BLaER1 treated with 17β-estradiol and CSF1 and Interleukin-3, amounts not matched to agents 10 nM and 100 nM (cell line): Measurements from ENCODE around the gene RNASEL.

Experiments
- H3K27ac ChIP-seq, 11 experiments: shearing (Covaris generic); formaldehyde crosslinking; 2 replicates each; pipeline ENCODE4 v1.8.1; 2022
- H3K27me3 ChIP-seq, 11 experiments: shearing (Covaris generic); formaldehyde crosslinking; 2 replicates each; pipeline ENCODE4 v1.8.1; 2022
- H3K36me3 ChIP-seq, 11 experiments: shearing (Covaris generic); formaldehyde crosslinking; 2 replicates each; pipeline ENCODE4 v1.8.1; 2022
- H3K4me1 ChIP-seq, 10 experiments: shearing (Covaris generic); formaldehyde crosslinking; 2 replicates each; pipeline ENCODE4 v1.8.1; 2022
- H3K4me2 ChIP-seq, 11 experiments: shearing (Covaris generic); formaldehyde crosslinking; 2 replicates each; pipeline ENCODE4 v1.8.1; 2022
- H3K4me3 ChIP-seq, 10 experiments: shearing (Covaris generic); formaldehyde crosslinking; 2 replicates each; pipeline ENCODE4 v1.8.1; 2022
- H3K9ac ChIP-seq, 11 experiments: shearing (Covaris generic); formaldehyde crosslinking; 2 replicates each; pipeline ENCODE4 v1.8.1; 2022
- H3K9me3 ChIP-seq, 11 experiments: shearing (Covaris generic); formaldehyde crosslinking; replicated peaks in 1 of 11; 2 replicates each; pipeline ENCODE4 v1.8.1; 2022
- H4K20me1 ChIP-seq, 11 experiments: shearing (Covaris generic); formaldehyde crosslinking; 2 replicates each; pipeline ENCODE4 v1.8.1; 2022
- Cebpa-rat ChIP-seq, 11 experiments: shearing (Covaris generic); IDR thresholded peaks; 2 replicates each; pipeline ENCODE4 v1.8.1; 2022

Gene RNASEL

GRCh38 chr1:182617014-182617429 lies 28.0 kb upstream of the RNASEL start:
- Histone ChIP-seq H3K9ac (peak overlapping the region in 9 of 11 experiments; percentile 79 to 90 (median 85); a peak in 15 of 22 replicates), H3K4me3 (no peak overlapping the region), H3K4me1 (peaks cover 83 to 97% (median 90%) of the 10 kb centered on the region in 10 experiments), H3K9me3 (peaks cover 0 to 17% (median 9%) of the 10 kb centered on the region in 11 experiments; a peak in 16 of 22 replicates), H3K36me3 (no peaks in the 10 kb centered on the region), H4K20me1 (no peaks in the 10 kb centered on the region), H3K27me3 (no peaks in the 10 kb centered on the region), H3K27ac (peak overlapping the region in 9 of 11 experiments; percentile 88 to 97 (median 93); a peak in 18 of 22 replicates), H3K4me2 (peak overlapping the region; percentile 85 to 98 (median 91))
- no peak for TF ChIP-seq Cebpa-rat (IDR thresholded peaks at IDR 0.05)

- no peaks in the 10 kb centered on the region for H4K20me1 ChIP-seq
- H3K9me3 ChIP-seq: peaks cover 0 to 15% (median 9%) of the 10 kb centered on the region in 11 experiments; a peak in 16 of 22 replicates
- peak in 9 of 11 experiments; percentile 67 to 99 (median 88); a peak in 17 of 22 replicates for TF ChIP-seq Cebpa-rat (IDR thresholded peaks at IDR 0.05)
- no peaks in the 10 kb centered on the region for H3K27me3 ChIP-seq
- H3K36me3 ChIP-seq: no peaks in the 10 kb centered on the region
- H3K4me3 ChIP-seq: peak overlapping the region in 9 of 10 experiments; percentile 40 to 68 (median 56); a peak in 12 of 20 replicates
- H3K27ac ChIP-seq: peak overlapping the region; percentile 88 to 97 (median 93); a peak in 21 of 22 replicates
- H3K9ac ChIP-seq: peak overlapping the region; percentile 79 to 90 (median 86); a peak in 21 of 22 replicates
- peaks cover 83 to 97% (median 90%) of the 10 kb centered on the region in 10 experiments for H3K4me1 ChIP-seq
- H3K4me2 ChIP-seq: peak overlapping the region; percentile 85 to 98 (median 91)
Measured at GRCh38 chr1:182616130-182617013, 27.3 kb upstream of the RNASEL start.

GRCh38 chr1:182615468-182616129 lies 26.5 kb upstream of the RNASEL start:
- Histone ChIP-seq H3K4me3 (peak overlapping the region; percentile 40 to 68 (median 56)), H3K4me1 (peaks cover 82 to 97% (median 90%) of the 10 kb centered on the region in 10 experiments), H4K20me1 (no peaks in the 10 kb centered on the region), H3K9me3 (peaks cover 0 to 7% (median 3%) of the 10 kb centered on the region in 11 experiments; a peak in 16 of 22 replicates), H3K27me3 (no peaks in the 10 kb centered on the region), H3K9ac (peak overlapping the region; percentile 79 to 90 (median 86)), H3K4me2 (peak overlapping the region; percentile 85 to 98 (median 91)), H3K36me3 (no peaks in the 10 kb centered on the region), H3K27ac (peak overlapping the region; percentile 88 to 97 (median 93))
- no peak for TF ChIP-seq Cebpa-rat (IDR thresholded peaks at IDR 0.05)

GRCh38 chr1:182614796-182615454 lies 25.9 kb upstream of the RNASEL start:
- no peak for TF ChIP-seq Cebpa-rat (IDR thresholded peaks at IDR 0.05)
- Histone ChIP-seq H3K9ac (peak overlapping the region; percentile 79 to 90 (median 86)), H3K27me3 (no peaks in the 10 kb centered on the region), H3K27ac (peak overlapping the region; percentile 88 to 97 (median 93)), H3K4me2 (peak overlapping the region; percentile 85 to 98 (median 91)), H3K36me3 (no peaks in the 10 kb centered on the region), H4K20me1 (no peaks in the 10 kb centered on the region), H3K4me1 (peaks cover 82 to 92% (median 90%) of the 10 kb centered on the region in 10 experiments), H3K4me3 (peak overlapping the region; percentile 40 to 68 (median 56)), H3K9me3 (peaks cover 0 to under 1% (median 0%) of the 10 kb centered on the region in 11 experiments; a peak in 3 of 22 replicates)

- no peaks in the 10 kb centered on the region for H4K20me1 ChIP-seq
- H3K27ac ChIP-seq: peak overlapping the region in 2 of 11 experiments; percentile 8 to 96; a peak in 2 of 22 replicates
- H3K27me3 ChIP-seq: no peaks in the 10 kb centered on the region
- H3K36me3 ChIP-seq: no peaks in the 10 kb centered on the region
- no peak overlapping the region for H3K9ac ChIP-seq
- H3K4me1 ChIP-seq: peaks cover 76 to 90% (median 85%) of the 10 kb centered on the region in 10 experiments
- H3K4me3 ChIP-seq: no peak overlapping the region
- no peak for TF ChIP-seq Cebpa-rat (IDR thresholded peaks at IDR 0.05)
- peak overlapping the region; percentile 85 to 98 (median 91) for H3K4me2 ChIP-seq
- no peaks in the 10 kb centered on the region for H3K9me3 ChIP-seq
Measured at GRCh38 chr1:182611787-182612186, 22.7 kb upstream of the RNASEL start.

- no peak for TF ChIP-seq Cebpa-rat (IDR thresholded peaks at IDR 0.05)
- Histone ChIP-seq H3K27me3 (no peaks in the 10 kb centered on the region), H3K9me3 (no peaks in the 10 kb centered on the region), H3K9ac (no peak overlapping the region), H3K36me3 (no peaks in the 10 kb centered on the region), H3K4me1 (peaks cover 76 to 89% (median 85%) of the 10 kb centered on the region in 10 experiments), H4K20me1 (no peaks in the 10 kb centered on the region), H3K4me3 (no peak overlapping the region), H3K4me2 (peak overlapping the region; percentile 85 to 98 (median 91)), H3K27ac (peak overlapping the region in 1 of 11 experiments; percentile 8; a peak in 2 of 22 replicates)
Measured at GRCh38 chr1:182611326-182611725, 22.3 kb upstream of the RNASEL start.

GRCh38 chr1:182610606-182611194 lies 21.6 kb upstream of the RNASEL start:
- no peaks in the 10 kb centered on the region for H4K20me1 ChIP-seq
- H3K27ac ChIP-seq: 0 out of 22 replicates have a peak overlapping the region, but pooled peaks of 1 of the 11 experiments have one; percentile 8
- no peaks in the 10 kb centered on the region for H3K9me3 ChIP-seq
- H3K9ac ChIP-seq: no peak overlapping the region
- peaks cover 71 to 83% (median 79%) of the 10 kb centered on the region in 10 experiments for H3K4me1 ChIP-seq
- peak overlapping the region; percentile 28 to 98 (median 88); a peak in 18 of 22 replicates for H3K4me2 ChIP-seq
- H3K36me3 ChIP-seq: no peaks in the 10 kb centered on the region
- H3K4me3 ChIP-seq: no peak overlapping the region
- no peaks in the 10 kb centered on the region for H3K27me3 ChIP-seq
- TF ChIP-seq Cebpa-rat (IDR thresholded peaks at IDR 0.05): no peak
